SK-N-SH treated with all-trans-retinoic acid at 6 μM for 48 hours (cell line): ENCODE data around the gene SLC18A3.

Experiments used
- ATAC-seq: fragments of 200-7000 bp; cut with Tn5 transposase; 3 replicates; pipeline ENCODE4 v1.9.1; 2020; ENCODE audit warnings: mild to moderate bottlenecking, moderate library complexity
- ARNTL ChIP-seq: fragments of 450-650 bp; formaldehyde crosslinking; IDR thresholded peaks from 2 replicates; pipeline ENCODE4 v1.5.0; 2020; ENCODE audit warnings: low read depth, mild to moderate bottlenecking, moderate library complexity, borderline replicate concordance
- BACH2 ChIP-seq: fragments of 250-450 bp; sonication (Bioruptor Pico); IDR thresholded peaks from 2 replicates; pipeline ENCODE4 v1.9.0; 2021; ENCODE audit warnings: mild to moderate bottlenecking, borderline replicate concordance
- ESRRG ChIP-seq: fragments of 250-450 bp; sonication (Bioruptor Pico); IDR thresholded peaks from 2 replicates; pipeline ENCODE4 v1.6.1; 2021; ENCODE audit warnings: mild to moderate bottlenecking
- GLIS3 ChIP-seq: fragments of 250-450 bp; sonication (Bioruptor Pico); IDR thresholded peaks from 2 replicates; pipeline ENCODE4 v1.5.0; 2020; ENCODE audit warnings: mild to moderate bottlenecking, moderate library complexity
- ISL1 ChIP-seq: fragments of 250-450 bp; sonication (Bioruptor Pico); IDR thresholded peaks from 2 replicates; pipeline ENCODE4 v2.1.2; 2022; ENCODE audit warnings: mild to moderate bottlenecking, moderate library complexity
- OSR1 ChIP-seq: fragments of 250-450 bp; sonication (Bioruptor Pico); IDR thresholded peaks from 2 replicates; pipeline ENCODE4 v1.8.0; 2022; ENCODE audit warnings: moderate library complexity, mild to moderate bottlenecking, inconsistent platforms
- PPARA ChIP-seq: fragments of 250-450 bp; sonication (Bioruptor Pico); IDR thresholded peaks from 2 replicates; pipeline ENCODE4 v1.5.0; 2020; ENCODE audit warnings: mild to moderate bottlenecking, borderline replicate concordance
- RARB ChIP-seq: fragments of 250-450 bp; sonication (Bioruptor Pico); IDR thresholded peaks from 2 replicates; pipeline ENCODE4 v1.8.0; 2021; ENCODE audit warnings: mild to moderate bottlenecking, moderate library complexity
- SNAI2 ChIP-seq: fragments of 250-450 bp; sonication (Bioruptor Pico); IDR thresholded peaks from 2 replicates; pipeline ENCODE4 v1.5.0; 2020; ENCODE audit warnings: mild to moderate bottlenecking, moderate library complexity
- TCF4 ChIP-seq: fragments of 250-450 bp; sonication (Bioruptor Pico); IDR thresholded peaks from 2 replicates; pipeline ENCODE4 v1.8.0; 2021; ENCODE audit warnings: mild to moderate bottlenecking, moderate library complexity, borderline replicate concordance
- ZFP30 ChIP-seq: fragments of 450-650 bp; formaldehyde crosslinking; IDR thresholded peaks from 2 replicates; pipeline ENCODE4 v1.5.0; 2022; ENCODE audit warnings: mild to moderate bottlenecking, moderate library complexity
- ZNF565 ChIP-seq: fragments of 450-650 bp; formaldehyde crosslinking; conservative IDR thresholded peaks from 2 replicates; pipeline ENCODE4 v1.5.0; 2020; ENCODE audit warnings: low read depth, mild to moderate bottlenecking, moderate library complexity
- ZNF70 ChIP-seq: fragments of 450-650 bp; formaldehyde crosslinking; IDR thresholded peaks from 2 replicates; pipeline ENCODE4 v1.5.0; 2020; ENCODE audit warnings: mild to moderate bottlenecking, moderate library complexity
- ZNF8 ChIP-seq: fragments of 450-650 bp; formaldehyde crosslinking; IDR thresholded peaks from 2 replicates; pipeline ENCODE4 v1.5.0; 2020; ENCODE audit warnings: mild to moderate bottlenecking, moderate library complexity
- TF ChIP-seq, protein P1 (sequence below): fragments of 250-450 bp; sonication (Bioruptor Pico); IDR thresholded peaks from 2 replicates; pipeline ENCODE4 v1.8.0; 2021; ENCODE audit warnings: low read depth, mild to moderate bottlenecking, moderate library complexity, borderline replicate concordance
- TF ChIP-seq, protein P2 (sequence below): fragments of 250-450 bp; sonication (Bioruptor Pico); IDR thresholded peaks from 2 replicates; pipeline ENCODE4 v1.8.0; 2020; ENCODE audit warnings: mild to moderate bottlenecking, moderate library complexity, borderline replicate concordance
- TF ChIP-seq, protein P3 (sequence below): fragments of 250-450 bp; sonication (Bioruptor Pico); IDR thresholded peaks from 2 replicates; pipeline ENCODE4 v1.5.1; 2020; ENCODE audit warnings: low read depth, mild to moderate bottlenecking, moderate library complexity
- TF ChIP-seq, protein P4 (sequence below): fragments of 250-450 bp; sonication (Bioruptor Pico); IDR thresholded peaks from 2 replicates; pipeline ENCODE4 v1.5.1; 2021; ENCODE audit warnings: mild to moderate bottlenecking, moderate library complexity
- TF ChIP-seq, protein P5 (sequence below): fragments of 250-450 bp; sonication (Bioruptor Pico); IDR thresholded peaks from 2 replicates; pipeline ENCODE4 v1.5.0; 2020; ENCODE audit warnings: mild to moderate bottlenecking, moderate library complexity

The SLC18A3 gene

DNA sequence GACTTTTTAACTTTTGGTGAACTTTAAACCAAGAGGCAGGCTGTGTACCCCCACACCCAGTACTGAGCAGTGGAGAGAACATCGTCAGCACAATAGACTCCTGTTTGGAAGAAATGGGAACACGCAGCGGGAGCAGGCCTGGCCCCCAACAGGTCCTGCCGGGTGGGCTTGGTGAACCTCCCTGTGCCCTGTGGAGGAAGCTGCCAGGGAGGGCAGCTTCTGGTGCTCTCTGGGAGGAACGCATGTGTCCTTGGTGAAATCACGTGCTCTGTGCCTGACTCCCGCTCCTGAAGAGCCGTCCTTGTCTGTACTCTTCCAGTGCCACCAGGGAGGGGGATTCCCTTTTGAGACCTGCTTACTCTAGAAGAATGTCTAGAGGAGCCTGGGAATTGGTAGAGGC is 35.3 kb downstream of the SLC18A3 start:
- TF ChIP-seq, protein P1, sequence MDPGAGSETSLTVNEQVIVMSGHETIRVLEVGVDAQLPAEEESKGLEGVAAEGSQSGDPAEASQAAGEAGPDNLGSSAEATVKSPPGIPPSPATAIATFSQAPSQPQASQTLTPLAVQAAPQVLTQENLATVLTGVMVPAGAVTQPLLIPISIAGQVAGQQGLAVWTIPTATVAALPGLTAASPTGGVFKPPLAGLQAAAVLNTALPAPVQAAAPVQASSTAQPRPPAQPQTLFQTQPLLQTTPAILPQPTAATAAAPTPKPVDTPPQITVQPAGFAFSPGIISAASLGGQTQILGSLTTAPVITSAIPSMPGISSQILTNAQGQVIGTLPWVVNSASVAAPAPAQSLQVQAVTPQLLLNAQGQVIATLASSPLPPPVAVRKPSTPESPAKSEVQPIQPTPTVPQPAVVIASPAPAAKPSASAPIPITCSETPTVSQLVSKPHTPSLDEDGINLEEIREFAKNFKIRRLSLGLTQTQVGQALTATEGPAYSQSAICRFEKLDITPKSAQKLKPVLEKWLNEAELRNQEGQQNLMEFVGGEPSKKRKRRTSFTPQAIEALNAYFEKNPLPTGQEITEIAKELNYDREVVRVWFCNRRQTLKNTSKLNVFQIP = no peak
- TF ChIP-seq, all 23 proteins: peak for 0
- ATAC-seq = no peak

DNA sequence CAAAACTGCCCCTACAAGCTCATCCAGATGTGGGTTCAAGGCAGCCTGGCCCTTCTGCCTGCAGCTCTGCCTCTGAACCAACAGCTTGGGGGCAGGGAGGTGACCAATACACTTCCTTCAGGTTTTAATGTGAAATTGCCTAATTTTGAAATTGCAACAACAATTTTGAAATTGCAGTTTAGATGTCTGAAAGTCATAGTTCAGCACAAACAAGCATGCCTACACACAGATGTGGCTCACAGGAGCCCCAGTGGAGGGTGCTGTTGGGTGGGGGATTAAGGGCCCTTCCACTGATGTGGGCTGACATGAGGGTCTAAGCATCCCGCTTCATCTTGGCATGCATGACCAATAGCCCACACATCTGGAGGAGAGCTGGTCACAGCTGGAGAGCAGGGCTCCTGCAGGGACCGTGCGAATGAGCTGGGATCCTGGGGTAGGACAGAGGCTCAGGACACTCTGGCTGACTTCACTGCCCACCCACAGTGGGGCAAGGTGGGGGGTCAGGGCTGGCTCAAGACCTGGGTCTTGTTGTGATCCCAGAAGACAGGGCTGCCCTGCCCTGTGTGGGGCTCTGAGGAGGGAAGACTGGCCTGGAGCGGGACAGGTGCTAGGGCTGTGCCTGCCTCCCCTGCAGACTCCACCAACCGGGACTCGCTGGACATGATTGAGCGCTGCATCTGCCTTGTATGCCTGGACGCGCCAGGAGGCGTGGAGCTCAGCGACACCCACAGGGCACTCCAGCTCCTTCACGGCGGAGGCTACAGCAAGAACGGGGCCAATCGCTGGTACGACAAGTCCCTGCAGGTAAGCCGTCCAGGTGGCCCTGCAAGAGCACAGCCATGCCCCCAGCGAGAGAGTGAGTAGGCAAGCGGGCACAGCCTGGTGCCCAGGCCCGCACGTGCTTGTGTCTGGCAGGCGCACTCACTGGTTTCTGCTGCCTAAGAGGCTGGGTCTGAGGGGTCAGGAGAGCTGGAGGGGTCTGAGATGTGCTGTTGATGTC is 36.1 kb downstream of the SLC18A3 start:
- ATAC-seq = no peak
- TF ChIP-seq ZNF565 (CRISPR knock-in tag) = no peak
- no peak for TF ChIP-seq RARB (CRISPR knock-in tag)
- TF ChIP-seq, protein P2, sequence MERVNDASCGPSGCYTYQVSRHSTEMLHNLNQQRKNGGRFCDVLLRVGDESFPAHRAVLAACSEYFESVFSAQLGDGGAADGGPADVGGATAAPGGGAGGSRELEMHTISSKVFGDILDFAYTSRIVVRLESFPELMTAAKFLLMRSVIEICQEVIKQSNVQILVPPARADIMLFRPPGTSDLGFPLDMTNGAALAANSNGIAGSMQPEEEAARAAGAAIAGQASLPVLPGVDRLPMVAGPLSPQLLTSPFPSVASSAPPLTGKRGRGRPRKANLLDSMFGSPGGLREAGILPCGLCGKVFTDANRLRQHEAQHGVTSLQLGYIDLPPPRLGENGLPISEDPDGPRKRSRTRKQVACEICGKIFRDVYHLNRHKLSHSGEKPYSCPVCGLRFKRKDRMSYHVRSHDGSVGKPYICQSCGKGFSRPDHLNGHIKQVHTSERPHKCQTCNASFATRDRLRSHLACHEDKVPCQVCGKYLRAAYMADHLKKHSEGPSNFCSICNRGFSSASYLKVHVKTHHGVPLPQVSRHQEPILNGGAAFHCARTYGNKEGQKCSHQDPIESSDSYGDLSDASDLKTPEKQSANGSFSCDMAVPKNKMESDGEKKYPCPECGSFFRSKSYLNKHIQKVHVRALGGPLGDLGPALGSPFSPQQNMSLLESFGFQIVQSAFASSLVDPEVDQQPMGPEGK = no peak
- TF ChIP-seq, protein P1 = no peak
- no peak for TF ChIP-seq GLIS3 (CRISPR knock-in tag)
- no peak for TF ChIP-seq ISL1 (CRISPR knock-in tag)
- no peak for TF ChIP-seq ZFP30 (CRISPR knock-in tag)
- no peak for TF ChIP-seq SNAI2 (CRISPR knock-in tag)
- TF ChIP-seq, protein P3, sequence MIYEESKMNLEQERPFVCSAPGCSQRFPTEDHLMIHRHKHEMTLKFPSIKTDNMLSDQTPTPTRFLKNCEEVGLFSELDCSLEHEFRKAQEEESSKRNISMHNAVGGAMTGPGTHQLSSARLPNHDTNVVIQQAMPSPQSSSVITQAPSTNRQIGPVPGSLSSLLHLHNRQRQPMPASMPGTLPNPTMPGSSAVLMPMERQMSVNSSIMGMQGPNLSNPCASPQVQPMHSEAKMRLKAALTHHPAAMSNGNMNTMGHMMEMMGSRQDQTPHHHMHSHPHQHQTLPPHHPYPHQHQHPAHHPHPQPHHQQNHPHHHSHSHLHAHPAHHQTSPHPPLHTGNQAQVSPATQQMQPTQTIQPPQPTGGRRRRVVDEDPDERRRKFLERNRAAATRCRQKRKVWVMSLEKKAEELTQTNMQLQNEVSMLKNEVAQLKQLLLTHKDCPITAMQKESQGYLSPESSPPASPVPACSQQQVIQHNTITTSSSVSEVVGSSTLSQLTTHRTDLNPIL (CRISPR knock-in tag) = no peak

DNA sequence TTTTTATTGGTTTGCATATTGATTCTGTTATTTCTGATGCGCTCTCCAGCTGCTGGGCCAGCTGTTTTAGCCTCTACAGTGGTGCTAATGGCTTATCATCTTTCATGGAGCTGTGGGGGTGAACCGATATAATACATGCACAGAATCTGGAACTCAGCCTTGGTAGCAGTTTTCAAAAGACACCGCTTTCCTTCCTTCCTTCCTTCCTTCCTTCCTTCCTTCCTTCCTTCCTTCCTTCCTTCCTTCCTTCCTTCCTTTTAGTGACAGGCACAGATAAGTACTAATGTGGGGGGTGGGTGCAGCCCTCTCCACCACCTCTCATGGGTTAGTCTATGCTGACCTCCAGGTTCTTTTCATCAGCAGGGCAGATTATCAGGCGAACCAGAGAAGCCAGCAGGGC is 37.4 kb downstream of the SLC18A3 start:
- ATAC-seq = no peak
- TF ChIP-seq, protein P1 = no peak
- TF ChIP-seq, protein P2 = no peak
- TF ChIP-seq OSR1 (CRISPR knock-in tag) (no peak), ESRRG (CRISPR knock-in tag) (no peak), ARNTL (CRISPR knock-in tag) (no peak), PPARA (CRISPR knock-in tag) (no peak), ZNF565 (CRISPR knock-in tag) (no peak), GLIS3 (CRISPR knock-in tag) (no peak), ZFP30 (CRISPR knock-in tag) (no peak), TCF4 (CRISPR knock-in tag) (no peak), ISL1 (CRISPR knock-in tag) (no peak), SNAI2 (CRISPR knock-in tag) (no peak), ZNF70 (CRISPR knock-in tag) (no peak), RARB (CRISPR knock-in tag) (no peak), ZNF8 (CRISPR knock-in tag) (no peak), BACH2 (CRISPR knock-in tag) (no peak)
- TF ChIP-seq, protein P4, sequence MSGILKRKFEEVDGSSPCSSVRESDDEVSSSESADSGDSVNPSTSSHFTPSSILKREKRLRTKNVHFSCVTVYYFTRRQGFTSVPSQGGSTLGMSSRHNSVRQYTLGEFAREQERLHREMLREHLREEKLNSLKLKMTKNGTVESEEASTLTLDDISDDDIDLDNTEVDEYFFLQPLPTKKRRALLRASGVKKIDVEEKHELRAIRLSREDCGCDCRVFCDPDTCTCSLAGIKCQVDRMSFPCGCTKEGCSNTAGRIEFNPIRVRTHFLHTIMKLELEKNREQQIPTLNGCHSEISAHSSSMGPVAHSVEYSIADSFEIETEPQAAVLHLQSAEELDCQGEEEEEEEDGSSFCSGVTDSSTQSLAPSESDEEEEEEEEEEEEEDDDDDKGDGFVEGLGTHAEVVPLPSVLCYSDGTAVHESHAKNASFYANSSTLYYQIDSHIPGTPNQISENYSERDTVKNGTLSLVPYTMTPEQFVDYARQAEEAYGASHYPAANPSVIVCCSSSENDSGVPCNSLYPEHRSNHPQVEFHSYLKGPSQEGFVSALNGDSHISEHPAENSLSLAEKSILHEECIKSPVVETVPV (CRISPR knock-in tag) = no peak
- TF ChIP-seq, protein P5, sequence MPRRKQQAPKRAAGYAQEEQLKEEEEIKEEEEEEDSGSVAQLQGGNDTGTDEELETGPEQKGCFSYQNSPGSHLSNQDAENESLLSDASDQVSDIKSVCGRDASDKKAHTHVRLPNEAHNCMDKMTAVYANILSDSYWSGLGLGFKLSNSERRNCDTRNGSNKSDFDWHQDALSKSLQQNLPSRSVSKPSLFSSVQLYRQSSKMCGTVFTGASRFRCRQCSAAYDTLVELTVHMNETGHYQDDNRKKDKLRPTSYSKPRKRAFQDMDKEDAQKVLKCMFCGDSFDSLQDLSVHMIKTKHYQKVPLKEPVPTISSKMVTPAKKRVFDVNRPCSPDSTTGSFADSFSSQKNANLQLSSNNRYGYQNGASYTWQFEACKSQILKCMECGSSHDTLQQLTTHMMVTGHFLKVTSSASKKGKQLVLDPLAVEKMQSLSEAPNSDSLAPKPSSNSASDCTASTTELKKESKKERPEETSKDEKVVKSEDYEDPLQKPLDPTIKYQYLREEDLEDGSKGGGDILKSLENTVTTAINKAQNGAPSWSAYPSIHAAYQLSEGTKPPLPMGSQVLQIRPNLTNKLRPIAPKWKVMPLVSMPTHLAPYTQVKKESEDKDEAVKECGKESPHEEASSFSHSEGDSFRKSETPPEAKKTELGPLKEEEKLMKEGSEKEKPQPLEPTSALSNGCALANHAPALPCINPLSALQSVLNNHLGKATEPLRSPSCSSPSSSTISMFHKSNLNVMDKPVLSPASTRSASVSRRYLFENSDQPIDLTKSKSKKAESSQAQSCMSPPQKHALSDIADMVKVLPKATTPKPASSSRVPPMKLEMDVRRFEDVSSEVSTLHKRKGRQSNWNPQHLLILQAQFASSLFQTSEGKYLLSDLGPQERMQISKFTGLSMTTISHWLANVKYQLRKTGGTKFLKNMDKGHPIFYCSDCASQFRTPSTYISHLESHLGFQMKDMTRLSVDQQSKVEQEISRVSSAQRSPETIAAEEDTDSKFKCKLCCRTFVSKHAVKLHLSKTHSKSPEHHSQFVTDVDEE = no peak
- TF ChIP-seq, protein P3 (CRISPR knock-in tag) = no peak
